Lung (tissue), 16 donors: Measurements from ENCODE around the gene VCPKMT. TPM values are rescaled to one million over a fixed set of nuclear protein-coding genes. Genes with fewer than 3 reads are reported as not detected.

ENCODE experiments used
- ATAC-seq: fragments of 200-7000 bp; cut with Tn5 transposase; one replicate; pipeline ENCODE4 v1.9.1; 2020; ENCODE audit warnings: moderate number of reproducible peaks; ENCODE audit not compliant: insufficient read depth, low FRiP score
- DNase-seq, 3 donors: peaks; one replicate each; pipeline ENCODE4 v3.0.0-alpha.2; 2013 to 2017
- H3K27ac ChIP-seq, 2 donors: one replicate each; pipeline ENCODE4 v1.5.1; 2013; ENCODE audit warnings: mild to moderate bottlenecking in 2 of 2, moderate library complexity in 2 of 2, control low read depth in 1 of 2, inconsistent platforms in 1 of 2, low read depth in 1 of 2, low read length in 1 of 2
- H3K27me3 ChIP-seq, 3 donors: one replicate each; pipeline ENCODE4 v1.5.1; 2013; ENCODE audit warnings: low read length in 2 of 3; ENCODE audit not compliant: control insufficient read depth in 3 of 3, insufficient read depth in 3 of 3
- H3K36me3 ChIP-seq, 4 donors: one replicate each; pipeline ENCODE4 v1.5.1; 2013; ENCODE audit warnings: low read length in 4 of 4, mild to moderate bottlenecking in 1 of 4, moderate library complexity in 1 of 4; ENCODE audit not compliant: control insufficient read depth in 4 of 4, insufficient read depth in 4 of 4
- H3K4me1 ChIP-seq, 5 donors: one replicate each; pipeline ENCODE4 v1.5.1; 2013; ENCODE audit warnings: low read length in 5 of 5, mild to moderate bottlenecking in 2 of 5, moderate library complexity in 1 of 5; ENCODE audit not compliant: control insufficient read depth in 5 of 5, insufficient read depth in 5 of 5
- H3K4me3 ChIP-seq: one replicate; pipeline ENCODE4 v1.5.1; 2013; ENCODE audit warnings: mild to moderate bottlenecking, control low read depth, moderate library complexity
- H3K9ac ChIP-seq, 2 donors: one replicate each; pipeline ENCODE4 v1.5.1; 2013; ENCODE audit warnings: low read length in 2 of 2, control low read depth in 1 of 2; ENCODE audit not compliant: insufficient read depth in 1 of 2
- H3K9me3 ChIP-seq, 4 donors: one replicate each; pipeline ENCODE4 v1.5.1; 2013; ENCODE audit warnings: low read length in 3 of 4, mild to moderate bottlenecking in 1 of 4, moderate library complexity in 1 of 4; ENCODE audit not compliant: control insufficient read depth in 4 of 4, insufficient read depth in 3 of 4
- CTCF ChIP-seq: IDR thresholded peaks from 2 replicates; pipeline ENCODE4 v1.5.1; 2012; ENCODE audit warnings: mild to moderate bottlenecking; ENCODE audit errors: control extremely low read depth, extremely low read depth
- WGBS, 2 donors: extraction: QIAGEN DNeasy Blood & Tissue Kit; methylation state at CpG; one replicate each; pipeline ENCODE4 v1.1.7; 2013; 5-methylcytosine and 5-hydroxymethylcytosine counted together
- long read RNA-seq, 5 donors: transcript quantifications; one replicate each; lab custom pipeline, GENCODE V29; 2026
- polyA plus RNA-seq, 2 donors: library from polyadenylated mRNA; stranded (reverse); fragments of 200-250 nt; gene quantifications; one replicate each; pipeline ENCODE4 v1.2.1, GENCODE V29; 2013
- total RNA-seq, 2 donors: library from RNA; depleted of rRNA in 1 of 2; stranded (reverse); fragments of >200 nt in 1 of 2; gene quantifications; one replicate each; pipeline ENCODE4 v1.2.1, GENCODE V29; 2014 to 2021
- donor health status: control.
- donor health status: control.
- donor health status: Bipolar disorder and iron deficiency.
- donor health status: healthy.
- donor health status: DM: yes; HTN: yes; CAD: no.

The VCPKMT gene
- total RNA-seq (1 to 10 TPM; 7.0 to 8.3 TPM), polyA plus RNA-seq (10 to 100 TPM in 1 of 2 donors, 1 to 10 TPM in 1; 5.9 to 17.6 TPM)
- long read RNA-seq, donor 1, partial matches to known transcripts: 0 of 1 reads
- long read RNA-seq, donor 1, other reads (novel, unspliced or antisense): 0 of 1 reads
- long read RNA-seq, donor 2: 0 reads
- long read RNA-seq, donor 3, partial matches to known transcripts: 0 of 3 reads
- long read RNA-seq, donor 3, other reads (novel, unspliced or antisense): 0 of 3 reads
- long read RNA-seq, donor 4: 0 reads
- long read RNA-seq, donor 5, partial matches to known transcripts: 0 of 5 reads
- long read RNA-seq, donor 5, other reads (novel, unspliced or antisense): 0 of 5 reads

- no peaks in the 10 kb centered on the region for H3K27me3 ChIP-seq
- peak within 1 kb of the TSS; percentile 96 for H3K4me3 ChIP-seq
- peak; percentile 95 to 97 (median 96) for DNase-seq
- ATAC-seq: peak; percentile 100
- no peaks in the 10 kb centered on the region for H3K9me3 ChIP-seq
- H3K9ac ChIP-seq: peak within 1 kb of the TSS; percentile 76 to 98
- no peak for TF ChIP-seq CTCF
- WGBS, 2 donors: 0% methylated on average over 61 to 63 of the region's 63 CpGs
- peaks cover 3 to 16% (median 5%) of the 10 kb centered on the region in 5 donors for H3K4me1 ChIP-seq
- peaks cover 13 to 22% (median 15%) of the 10 kb centered on the region in 4 donors for H3K36me3 ChIP-seq
- peak within 1 kb of the TSS; percentile 84 to 98 for H3K27ac ChIP-seq
These were observed at the start of gene VCPKMT for GRCh38 chr14:50116181-50116956. VCPKMT (minus strand) TSS chr14:50116572; CDS start chr14:50116552, 20 bp downstream.

GRCh38 chr14:50156111-50156510 lies 39.7 kb upstream of the VCPKMT start:
- Histone ChIP-seq H3K4me3 (no peak overlapping the region), H3K27ac (no peak overlapping the region), H3K27me3 (no peaks in the 10 kb centered on the region), H3K4me1 (no peaks in the 10 kb centered on the region), H3K9me3 (no peaks in the 10 kb centered on the region), H3K36me3 (peaks cover 11 to 33% (median 19%) of the 10 kb centered on the region in 4 donors), H3K9ac (no peak overlapping the region)
- DNase-seq: no peak
- 95 to 97% methylated on average over 4 of the region's 4 CpGs for WGBS, 2 donors
- no peak for ATAC-seq
- TF ChIP-seq CTCF: no peak

- no peak for DNase-seq
- TF ChIP-seq CTCF: no peak
- WGBS, 2 donors: 92 to 97% methylated on average over 4 of the region's 4 CpGs
- Histone ChIP-seq H3K27ac (no peak overlapping the region), H3K9me3 (no peaks in the 10 kb centered on the region), H3K4me3 (no peak overlapping the region), H3K27me3 (no peaks in the 10 kb centered on the region), H3K4me1 (no peaks in the 10 kb centered on the region), H3K36me3 (peaks cover 10 to 37% (median 15%) of the 10 kb centered on the region in 4 donors), H3K9ac (no peak overlapping the region)
- ATAC-seq: no peak
These were observed 32.4 kb upstream of the VCPKMT start for GRCh38 chr14:50148799-50149198.
